Keratinocyte (primary cell): Measurements from ENCODE around the gene STRN4. TPM values are rescaled to one million over a fixed set of nuclear protein-coding genes. Genes with fewer than 3 reads are reported as not detected.

Experiments used
- DNase-seq: peaks from one replicate; pipeline ENCODE4 v3.0.0-alpha.2; 2011; ENCODE audit warnings: low read depth, missing footprints, low spot score
- FAIRE-seq: peaks from 2 replicates; lab custom pipeline; 2011; peaks lifted over from hg19 to GRCh38; lab: Jason Lieb, UNC
- H2AFZ ChIP-seq: 2 replicates; pipeline ENCODE4 v1.6.0; 2012; ENCODE audit warnings: low read length, control low read depth, inconsistent platforms; ENCODE audit not compliant: control insufficient read depth
- H3K27ac ChIP-seq: 2 replicates; pipeline ENCODE4 v1.5.1; 2011; ENCODE audit warnings: low read length; ENCODE audit not compliant: control insufficient read depth, insufficient read depth
- H3K27me3 ChIP-seq: 3 replicates; pipeline ENCODE4 v1.6.0; 2011; ENCODE audit warnings: low read length; ENCODE audit not compliant: control insufficient read depth, insufficient read depth; ENCODE audit errors: extremely low read depth
- H3K36me3 ChIP-seq, 2 experiments: 2 replicates in 1 of 2; 3 replicates in 1 of 2; pipeline ENCODE4 v1.5.1; 2011; ENCODE audit warnings: low read length in 2 of 2, mild to moderate bottlenecking in 1 of 2; ENCODE audit not compliant: control insufficient read depth in 2 of 2, insufficient read depth in 2 of 2; ENCODE audit errors: extremely low read depth in 1 of 2
- H3K4me1 ChIP-seq: 3 replicates; pipeline ENCODE4 v1.5.1; 2011; ENCODE audit warnings: low read length; ENCODE audit not compliant: control insufficient read depth, insufficient read depth; ENCODE audit errors: extremely low read depth
- H3K4me2 ChIP-seq: 3 replicates; pipeline ENCODE4 v1.6.0; 2011; ENCODE audit warnings: low read depth, low read length; ENCODE audit not compliant: control insufficient read depth, insufficient read depth; ENCODE audit errors: extremely low read depth
- H3K4me3 ChIP-seq, 3 experiments: fragments of 200-600 bp in 1 of 3; sonication (generic) in 1 of 3; 2 replicates in 2 of 3; 3 replicates in 1 of 3; pipeline ENCODE4 v1.5.1; 2011 to 2016; ENCODE audit warnings: low read length in 3 of 3, mild to moderate bottlenecking in 3 of 3, control low read depth in 2 of 3, inconsistent platforms in 1 of 3, low read depth in 1 of 3, mixed read lengths in 1 of 3, mixed run types in 1 of 3, moderate library complexity in 1 of 3; ENCODE audit not compliant: control insufficient read depth in 2 of 3, insufficient read depth in 2 of 3; ENCODE audit errors: extremely low read depth in 1 of 3
- H3K79me2 ChIP-seq: 2 replicates; pipeline ENCODE4 v1.6.0; 2012; ENCODE audit warnings: low read length; ENCODE audit not compliant: control insufficient read depth, insufficient read depth
- H3K9ac ChIP-seq: 3 replicates; pipeline ENCODE4 v1.6.0; 2011; ENCODE audit warnings: low read length; ENCODE audit not compliant: control insufficient read depth, insufficient read depth; ENCODE audit errors: extremely low read depth
- H3K9me1 ChIP-seq: 3 replicates; pipeline ENCODE4 v1.6.0; 2011; ENCODE audit warnings: low read length; ENCODE audit not compliant: control insufficient read depth, insufficient read depth; ENCODE audit errors: extremely low read depth
- H3K9me3 ChIP-seq: 2 replicates; pipeline ENCODE4 v1.5.1; 2012; ENCODE audit warnings: low read depth, low read length; ENCODE audit not compliant: control insufficient read depth
- H4K20me1 ChIP-seq: 3 replicates; pipeline ENCODE4 v1.6.0; 2011; ENCODE audit warnings: low read length; ENCODE audit not compliant: control insufficient read depth, insufficient read depth; ENCODE audit errors: extremely low read depth
- EZH2 ChIP-seq: IDR thresholded peaks from one replicate; pipeline ENCODE4 v1.6.1; 2012; ENCODE audit warnings: inconsistent platforms, mild to moderate bottlenecking, low read length, moderate library complexity
- dilution Hi-C: fragments of 300-500 bp; cut with MboI; formaldehyde crosslinking; loops from one replicate; pipeline ENCODE4 v1.7.0; 2020; ENCODE audit warnings: low sequenced_read_pairs; ENCODE audit not compliant: extremely low pct_ligation_motif_present
- polyA plus RNA-seq, 5 experiments: library from polyadenylated mRNA; depleted of rRNA in 3 of 5; stranded (reverse) in 3 of 5; stranded (forward) in 1 of 5; unstranded in 1 of 5; fragments of >200 nt; gene quantifications; 1 replicate in 1 of 5; 2 replicates in 3 of 5; 3 replicates in 1 of 5; pipeline versions ENCODE4 v1.2.1 to v1.2.3, GENCODE V29; 2011 to 2012; ENCODE audit warnings: missing spikeins in 2 of 5, low read depth in 1 of 5, low replicate concordance in 1 of 5
- TF ChIP-seq, protein P1 (sequence below), 3 experiments: IDR thresholded peaks in 1 of 3; conservative IDR thresholded peaks in 1 of 3; optimal IDR thresholded peaks in 1 of 3; 2 replicates in 2 of 3; 3 replicates in 1 of 3; pipeline versions ENCODE3 to v1.5.1; 2011; ENCODE audit warnings: low read length in 3 of 3, mild to moderate bottlenecking in 3 of 3, moderate library complexity in 2 of 3, control low read depth in 1 of 3, inconsistent platforms in 1 of 3; ENCODE audit not compliant: insufficient read depth in 2 of 3; ENCODE audit errors: extremely low read depth in 1 of 3

The STRN4 gene
- polyA plus RNA-seq, 1 donor (not counting 4 experiments of a cell fraction or from before 2014, with no cell fraction given): 37.3 TPM

DNA sequence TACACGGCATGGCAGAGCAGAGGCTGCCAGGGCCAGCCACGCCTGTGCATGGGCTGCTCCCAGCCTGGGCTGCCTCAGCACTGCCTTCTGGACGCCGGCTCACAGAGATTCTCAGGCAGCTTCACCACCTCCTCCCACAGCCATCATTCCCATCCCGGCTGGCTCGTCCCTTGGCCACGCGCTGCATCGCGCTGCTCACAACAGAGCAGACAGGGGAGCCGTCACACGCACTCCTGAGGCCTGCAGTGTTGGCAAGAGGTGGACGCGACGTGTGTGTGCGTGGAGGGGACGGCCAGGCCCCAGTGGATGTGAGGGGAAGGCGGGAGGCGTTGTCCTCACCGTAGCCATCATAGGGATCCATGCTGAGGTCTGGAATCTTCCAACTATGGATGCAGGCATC, 21.8 kb downstream of the STRN4 start:
- H3K9ac ChIP-seq: no peak overlapping the region
- H3K4me2 ChIP-seq: no peak overlapping the region
- no peaks in the 10 kb centered on the region for H3K4me1 ChIP-seq
- H3K27ac ChIP-seq: no peak overlapping the region
- no peak for FAIRE-seq
- H3K79me2 ChIP-seq: peaks cover 18% of the 10 kb centered on the region
- DNase-seq: no peak
- no peak overlapping the region for H3K4me3 ChIP-seq
- no peak overlapping the region for H2AFZ ChIP-seq
- H3K9me3 ChIP-seq: no peaks in the 10 kb centered on the region
- H4K20me1 ChIP-seq: peaks cover 22% of the 10 kb centered on the region
- dilution Hi-C loops: no loop called here
- no peaks in the 10 kb centered on the region for H3K9me1 ChIP-seq
- peaks cover 70 to 71% of the 10 kb centered on the region in 2 experiments for H3K36me3 ChIP-seq
- TF ChIP-seq, protein P1, sequence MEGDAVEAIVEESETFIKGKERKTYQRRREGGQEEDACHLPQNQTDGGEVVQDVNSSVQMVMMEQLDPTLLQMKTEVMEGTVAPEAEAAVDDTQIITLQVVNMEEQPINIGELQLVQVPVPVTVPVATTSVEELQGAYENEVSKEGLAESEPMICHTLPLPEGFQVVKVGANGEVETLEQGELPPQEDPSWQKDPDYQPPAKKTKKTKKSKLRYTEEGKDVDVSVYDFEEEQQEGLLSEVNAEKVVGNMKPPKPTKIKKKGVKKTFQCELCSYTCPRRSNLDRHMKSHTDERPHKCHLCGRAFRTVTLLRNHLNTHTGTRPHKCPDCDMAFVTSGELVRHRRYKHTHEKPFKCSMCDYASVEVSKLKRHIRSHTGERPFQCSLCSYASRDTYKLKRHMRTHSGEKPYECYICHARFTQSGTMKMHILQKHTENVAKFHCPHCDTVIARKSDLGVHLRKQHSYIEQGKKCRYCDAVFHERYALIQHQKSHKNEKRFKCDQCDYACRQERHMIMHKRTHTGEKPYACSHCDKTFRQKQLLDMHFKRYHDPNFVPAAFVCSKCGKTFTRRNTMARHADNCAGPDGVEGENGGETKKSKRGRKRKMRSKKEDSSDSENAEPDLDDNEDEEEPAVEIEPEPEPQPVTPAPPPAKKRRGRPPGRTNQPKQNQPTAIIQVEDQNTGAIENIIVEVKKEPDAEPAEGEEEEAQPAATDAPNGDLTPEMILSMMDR (optimal IDR thresholded peaks at IDR 0.05 in 1 of 3, IDR thresholded peaks at IDR 0.05 in 1 of 3, conservative IDR thresholded peaks at IDR 0.05 in 1 of 3; ENCODE audit: extremely low read depth in 1 of 3, insufficient read depth in 2 of 3, low read length in 3 of 3): no peak
- no peak for TF ChIP-seq EZH2
- H3K27me3 ChIP-seq: no peaks in the 10 kb centered on the region

DNA sequence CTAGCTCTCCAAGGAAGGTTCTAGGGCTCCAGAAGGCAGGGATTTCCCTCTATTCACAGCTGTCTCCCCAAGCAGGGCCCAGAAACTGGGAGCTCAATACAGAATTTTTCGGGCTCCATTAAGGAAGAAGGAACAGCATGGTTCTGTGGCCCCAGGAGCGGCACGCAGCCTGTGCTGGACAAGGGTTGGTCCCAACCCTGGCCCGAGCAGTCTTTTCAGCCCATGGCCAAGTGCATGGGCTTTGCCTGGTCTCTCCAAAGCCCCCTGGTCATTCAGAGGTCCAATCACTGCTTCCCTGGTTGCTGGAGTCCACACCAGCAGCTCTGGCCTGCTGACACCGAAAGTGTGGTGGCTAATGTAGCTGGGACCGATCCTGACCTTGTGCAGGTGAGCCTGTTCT, 22.8 kb downstream of the STRN4 start:
- Histone ChIP-seq H3K9me1 (no peaks in the 10 kb centered on the region), H3K27me3 (no peaks in the 10 kb centered on the region), H3K27ac (no peak overlapping the region), H3K4me2 (no peak overlapping the region), H2AFZ (no peak overlapping the region), H3K9me3 (no peaks in the 10 kb centered on the region), H3K36me3 (peaks cover 60 to 73% of the 10 kb centered on the region in 2 experiments), H4K20me1 (peaks cover 12% of the 10 kb centered on the region), H3K79me2 (peaks cover 11% of the 10 kb centered on the region), H3K4me1 (no peaks in the 10 kb centered on the region), H3K9ac (no peak overlapping the region), H3K4me3 (no peak overlapping the region)
- dilution Hi-C loops: no loop called here
- no peak for TF ChIP-seq EZH2
- TF ChIP-seq, protein P1 (optimal IDR thresholded peaks at IDR 0.05 in 1 of 3, IDR thresholded peaks at IDR 0.05 in 1 of 3, conservative IDR thresholded peaks at IDR 0.05 in 1 of 3; ENCODE audit: extremely low read depth in 1 of 3, insufficient read depth in 2 of 3, low read length in 3 of 3): no peak
- no peak for FAIRE-seq
- no peak for DNase-seq
